HG02678 (cell line): Measurements from ENCODE around the gene AKAP13.
"Not testable (repeated sequence)": the region's sequence is repeated elsewhere in the genome, so short reads cannot be mapped to it uniquely, and the experiment has no call there.

Experiments used
- ATAC-seq: cut with Tn5 transposase; IDR thresholded peaks from one replicate; pipeline ENCODE4 v1.9.1; 2021; ENCODE audit warnings: mild to moderate bottlenecking, moderate library complexity; ENCODE audit not compliant: unreplicated experiment

AKAP13 gene

GRCh38 chr15:85347264-85348047 lies 32.9 kb upstream of the AKAP13 start:
- ATAC-seq: not testable (repeated sequence)

DNA sequence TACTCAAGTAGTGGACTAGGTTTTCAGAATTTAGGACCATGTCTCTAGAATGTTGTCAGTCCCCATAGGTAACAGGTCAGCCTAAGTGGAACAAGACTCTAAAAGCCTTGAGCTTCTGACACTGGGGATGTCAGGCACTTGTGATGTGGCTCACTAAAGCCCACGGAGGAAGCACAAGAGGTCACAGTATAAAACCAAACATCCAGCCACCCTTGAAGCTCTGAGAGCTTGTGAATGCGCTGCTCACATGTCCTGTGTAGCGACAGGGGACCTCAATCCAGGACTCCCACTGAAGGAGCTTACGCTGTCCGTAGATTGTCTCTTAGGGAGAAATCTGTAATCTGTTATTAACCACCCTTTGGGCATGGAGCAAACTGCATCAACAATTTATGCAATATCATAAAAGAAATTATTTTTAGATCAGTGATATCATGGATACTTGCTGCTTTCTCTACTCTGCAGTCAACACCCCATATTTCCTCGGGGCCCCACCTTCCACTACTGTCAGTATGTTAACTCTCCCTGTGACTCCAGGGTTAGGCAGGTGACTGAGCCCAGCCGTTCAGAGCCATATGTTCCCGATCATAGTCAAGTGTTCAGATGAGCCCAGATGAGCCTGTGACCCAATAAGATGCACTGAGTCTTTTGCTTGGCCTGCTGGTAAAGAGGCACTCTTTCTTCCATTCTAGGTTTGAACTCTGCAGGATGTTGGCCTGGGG lies 32.2 kb upstream of the AKAP13 start:
- not testable (repeated sequence) for ATAC-seq

DNA sequence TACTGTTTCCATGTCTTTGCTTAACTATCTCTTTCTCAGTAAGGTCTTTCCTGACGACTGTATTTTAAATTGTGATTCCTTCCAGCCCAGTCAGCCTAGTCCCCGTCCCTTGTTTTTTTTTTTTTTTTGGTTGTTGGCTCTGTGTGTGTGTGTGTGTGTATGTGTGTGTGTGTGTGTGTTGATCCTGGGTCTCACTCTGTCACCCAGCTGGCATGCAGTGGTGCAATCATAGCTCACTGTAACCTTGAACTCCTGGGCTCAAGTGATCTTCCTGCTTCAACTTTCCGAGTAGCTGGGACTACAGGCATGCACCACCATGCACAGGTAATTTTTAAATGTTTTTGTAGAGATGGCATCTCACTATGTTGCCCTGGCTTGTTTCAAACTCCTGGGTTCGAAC lies 31.3 kb upstream of the AKAP13 start:
- ATAC-seq: not testable (repeated sequence)

GRCh38 chr15:85350395-85350794 lies 30.0 kb upstream of the AKAP13 start:
- ATAC-seq: no peak

DNA sequence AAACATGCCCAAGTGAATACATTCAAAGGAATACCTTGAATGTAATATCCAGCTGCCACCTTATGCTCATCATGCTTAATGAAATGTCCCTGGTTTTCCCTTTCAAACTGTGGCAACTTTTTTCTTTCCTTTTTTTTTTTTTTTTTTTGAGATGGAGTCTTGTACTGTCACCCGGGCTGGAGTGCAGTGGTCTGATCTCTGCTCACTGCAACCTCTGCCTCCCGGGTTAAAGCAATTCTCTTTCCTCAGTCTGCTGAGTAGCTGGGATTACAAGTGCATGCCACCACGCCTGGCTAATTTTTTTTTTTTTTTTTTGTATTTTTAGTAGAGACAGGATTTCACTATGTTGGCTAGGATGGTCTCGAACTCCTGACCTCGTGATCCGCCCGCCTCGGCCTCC lies 28.9 kb upstream of the AKAP13 start:
- ATAC-seq: not testable (repeated sequence)

GRCh38 chr15:85351965-85352364 lies 28.4 kb upstream of the AKAP13 start:
- ATAC-seq: no peak

GRCh38 chr15:85353516-85353915 lies 26.9 kb upstream of the AKAP13 start:
- no peak for ATAC-seq

DNA sequence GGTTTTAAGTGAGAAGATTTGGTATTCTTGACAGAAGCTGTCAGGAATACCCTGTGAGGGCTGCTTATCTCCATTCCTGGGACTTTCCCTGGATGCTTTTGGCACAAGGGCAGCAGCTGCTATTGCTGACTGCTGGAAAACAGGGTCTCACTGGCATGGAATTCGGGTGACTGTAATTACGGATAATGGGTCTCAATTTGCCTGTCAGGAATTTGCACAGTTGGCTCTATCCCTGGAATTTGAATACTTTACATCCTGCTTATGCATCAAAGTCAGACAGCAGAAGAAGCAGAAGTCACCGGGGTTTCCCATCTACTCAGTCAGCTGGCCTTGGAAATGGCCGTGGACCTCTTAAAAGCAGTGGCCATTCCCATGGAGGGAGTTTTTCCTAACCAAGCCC lies 25.9 kb upstream of the AKAP13 start:
- no peak for ATAC-seq

DNA sequence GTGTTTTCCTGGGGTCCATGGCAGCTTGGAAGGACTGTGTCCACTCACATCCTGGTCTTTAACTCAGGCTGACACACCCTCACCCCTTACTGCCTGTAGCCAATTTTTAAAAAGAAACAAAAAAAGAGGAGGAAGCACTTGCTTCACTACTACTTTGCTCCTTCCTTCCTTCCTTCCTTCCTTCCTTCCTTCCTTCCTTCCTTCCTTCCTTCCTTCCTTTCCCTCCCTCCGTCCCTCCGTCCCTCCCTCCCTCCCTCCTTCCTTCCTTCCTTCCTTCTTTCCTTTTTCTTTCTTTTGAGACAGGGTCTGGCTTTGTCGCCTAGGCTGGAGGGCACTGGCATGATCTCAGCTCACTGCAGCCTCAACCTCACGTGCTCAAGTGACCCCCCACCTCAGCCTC lies 25.5 kb upstream of the AKAP13 start:
- ATAC-seq: no peak

DNA sequence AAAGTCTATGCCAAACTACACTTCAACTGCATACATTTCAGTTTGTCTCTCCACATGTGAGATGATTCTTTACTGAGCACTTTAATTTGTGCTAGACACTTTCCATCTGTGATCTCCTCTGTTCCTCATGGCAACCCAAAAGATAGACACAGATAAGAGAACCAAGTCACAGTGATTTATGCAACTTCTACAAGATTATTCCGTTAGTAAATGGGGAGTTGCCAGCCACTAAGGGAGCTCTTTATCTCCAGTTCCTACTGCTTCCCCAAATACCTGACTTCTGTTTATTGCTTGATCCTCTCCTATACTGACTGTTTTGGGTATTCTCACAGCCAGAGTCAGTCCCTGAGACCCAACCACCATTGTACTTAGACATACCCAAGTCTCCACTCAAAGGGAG lies 24.1 kb upstream of the AKAP13 start:
- ATAC-seq: no peak

DNA sequence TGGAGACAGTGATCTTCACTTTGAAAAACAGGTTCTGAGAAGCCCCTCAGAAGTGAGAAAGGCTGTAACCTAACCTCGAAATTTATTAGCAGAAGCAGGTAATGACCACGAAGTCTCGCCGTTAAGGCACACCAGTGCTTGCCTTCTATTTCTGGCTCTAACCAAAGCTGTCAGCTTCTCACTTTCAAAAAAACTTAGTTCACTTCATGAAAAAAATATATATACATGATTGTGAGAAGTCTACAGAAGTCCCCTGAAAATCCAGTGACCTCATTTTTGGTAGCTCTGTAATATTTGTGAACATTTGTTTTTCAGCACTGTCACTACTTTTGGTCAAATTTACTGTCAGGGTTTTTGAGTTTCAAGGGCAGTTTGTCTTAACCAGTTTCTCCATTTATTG lies 19.1 kb upstream of the AKAP13 start:
- ATAC-seq: peak; percentile 73

- ATAC-seq: no peak
Measured at GRCh38 chr15:85362436-85363081, 17.8 kb upstream of the AKAP13 start.

GRCh38 chr15:85365980-85366379 lies 14.4 kb upstream of the AKAP13 start:
- no peak for ATAC-seq

GRCh38 chr15:85367741-85368140 lies 12.7 kb upstream of the AKAP13 start:
- ATAC-seq: no peak

GRCh38 chr15:85374831-85375230 lies 5.6 kb upstream of the AKAP13 start:
- no peak for ATAC-seq

GRCh38 chr15:85377269-85377668 lies 3.1 kb upstream of the AKAP13 start:
- no peak for ATAC-seq

GRCh38 chr15:85377986-85378385 lies 2.4 kb upstream of the AKAP13 start:
- no peak for ATAC-seq

- no peak for ATAC-seq
Measured at GRCh38 chr15:85379403-85380131, 836 bp upstream of the AKAP13 start.

GRCh38 chr15:85380812-85381642 lies 624 bp downstream of the AKAP13 start:
- ATAC-seq: peak; percentile 34
